Transverse colon (tissue), 4 donors: ENCODE measurements around the gene PLCG2. TPM values are rescaled to one million over a fixed set of nuclear protein-coding genes. Genes with fewer than 3 reads are reported as not detected.

Experiments used
- DNase-seq: peaks from one replicate; pipeline ENCODE4 v3.0.0-alpha.2; 2019
- H3K27ac ChIP-seq, 4 donors: fragments of 200-600 bp; sonication (generic); 2 replicates each; pipeline ENCODE4 v1.5.1; 2016 to 2018; ENCODE audit warnings: inconsistent platforms in 4 of 4
- H3K27me3 ChIP-seq: fragments of 200-600 bp; sonication (generic); 2 replicates; pipeline ENCODE4 v1.5.1; 2017; ENCODE audit warnings: inconsistent platforms
- H3K36me3 ChIP-seq, 4 donors: fragments of 200-600 bp; sonication (generic); 2 replicates each; pipeline ENCODE4 v1.5.1; 2017 to 2019; ENCODE audit warnings: inconsistent platforms in 4 of 4
- H3K4me1 ChIP-seq, 4 donors: fragments of 200-600 bp; sonication (generic); 2 replicates each; pipeline ENCODE4 v1.5.1; 2017 to 2020; ENCODE audit warnings: inconsistent platforms in 4 of 4
- H3K4me3 ChIP-seq, 4 donors: fragments of 200-600 bp; sonication (generic); 1 replicate in 1 of 4; 2 replicates in 3 of 4; pipeline versions ENCODE4 v1.5.1 to v1.6.1; 2017 to 2019; ENCODE audit warnings: inconsistent platforms in 4 of 4
- H3K9me3 ChIP-seq, 2 donors: fragments of 200-600 bp; sonication (generic); 2 replicates each; pipeline ENCODE4 v1.5.1; 2017 to 2019; ENCODE audit warnings: inconsistent platforms in 2 of 2
- CTCF ChIP-seq, 5 experiments: fragments of 200-600 bp in 3 of 5; fragments of 450-650 bp in 2 of 5; sonication (generic) in 3 of 5; IDR thresholded peaks; 1 replicate in 2 of 5; 2 replicates in 3 of 5; pipeline ENCODE4 v1.5.1; 2016 to 2017; ENCODE audit warnings: antibody characterized with exemption in 5 of 5, inconsistent platforms in 3 of 5, mild to moderate bottlenecking in 2 of 5, moderate library complexity in 1 of 5
- EP300 ChIP-seq: sonication (generic); formaldehyde crosslinking; IDR thresholded peaks from one replicate; pipeline ENCODE4 v1.6.1; 2017; ENCODE audit warnings: antibody characterized with exemption, low read depth
- POLR2A ChIP-seq: fragments of 450-650 bp; IDR thresholded peaks from one replicate; pipeline ENCODE4 v1.6.1; 2016; ENCODE audit warnings: antibody characterized with exemption, mild to moderate bottlenecking, moderate library complexity
- POLR2AphosphoS5 ChIP-seq, 3 donors: sonication (generic); formaldehyde crosslinking; IDR thresholded peaks; one replicate each; pipeline ENCODE4 v1.6.1; 2016; ENCODE audit warnings: antibody characterized with exemption in 3 of 3
- WGBS, 2 donors: methylation state at CpG; one replicate each; pipeline ENCODE4 v1.1.5; 2018; ENCODE audit warnings: low coverage in 1 of 2; 5-methylcytosine and 5-hydroxymethylcytosine counted together
- in situ Hi-C, 4 donors: fragments of 200-750 bp; cut with MboI; loops; one replicate each; pipeline versions ENCODE4 v1.15.0 to v1.15.1; 2017; ENCODE audit warnings: low sequenced_read_pairs in 3 of 4, low pct_ligation_motif_present in 1 of 4, low pct_unique_long_range_greater_than_20kb in 1 of 4
- intact Hi-C: fragments of 100-400 bp; cut with DNase I; formaldehyde crosslinking; loops from one replicate; pipeline ENCODE4 v1.15.1; 2023; ENCODE audit warnings: low total_unique reads
- total RNA-seq, 4 donors: library from RNA; depleted of rRNA; stranded (reverse); fragments of >200 nt; gene quantifications; one replicate each; pipeline ENCODE4 v1.1.0, GENCODE V29; 2016

PLCG2 gene
- total RNA-seq, 4 donors from 2014 or later, result 9.0 to 65.9 (median 28.6) TPM

GRCh38 chr16:81912395-81912794 lies 133.3 kb downstream of the PLCG2 start:
- no peaks in the 10 kb centered on the region for H3K4me1 ChIP-seq
- no peaks in the 10 kb centered on the region for H3K27me3 ChIP-seq
- DNase-seq, result no peak
- no peaks in the 10 kb centered on the region for H3K9me3 ChIP-seq
- in situ Hi-C loops, result no loop called here
- no peaks in the 10 kb centered on the region for H3K36me3 ChIP-seq
- no peak overlapping the region for H3K4me3 ChIP-seq
- WGBS, 2 donors, result 84% methylated on average over 6 of the region's 14 CpGs; no CpG with 5 or more reads in 1 of the 2 donors
- TF ChIP-seq POLR2A (no peak), CTCF (IDR thresholded peaks at IDR 0.05) (no peak), POLR2AphosphoS5 (IDR thresholded peaks at IDR 0.05) (no peak), EP300 (no peak)
- no peak overlapping the region for H3K27ac ChIP-seq
- intact Hi-C loops, result no loop called here

- H3K4me1 ChIP-seq, result no peaks in the 10 kb centered on the region
- 69 to 78% methylated on average over 4 to 5 of the region's 5 CpGs for WGBS, 2 donors
- H3K36me3 ChIP-seq, result no peaks in the 10 kb centered on the region
- in situ Hi-C loops (no loop called here), intact Hi-C loops (no loop called here)
- no peak overlapping the region for H3K4me3 ChIP-seq
- no peaks in the 10 kb centered on the region for H3K9me3 ChIP-seq
- no peak overlapping the region for H3K27ac ChIP-seq
- TF ChIP-seq EP300, result no peak
- TF ChIP-seq POLR2A, result no peak
- no peak for TF ChIP-seq POLR2AphosphoS5 (IDR thresholded peaks at IDR 0.05)
- no peak for TF ChIP-seq CTCF (IDR thresholded peaks at IDR 0.05)
- no peaks in the 10 kb centered on the region for H3K27me3 ChIP-seq
- DNase-seq, result no peak
These were observed 134.1 kb downstream of the PLCG2 start for GRCh38 chr16:81913222-81913621.

GRCh38 chr16:81917375-81917774 lies 138.3 kb downstream of the PLCG2 start:
- H3K9me3 ChIP-seq, result no peaks in the 10 kb centered on the region
- TF ChIP-seq EP300 (no peak), POLR2A (no peak), CTCF (IDR thresholded peaks at IDR 0.05) (no peak), POLR2AphosphoS5 (IDR thresholded peaks at IDR 0.05) (no peak)
- H3K4me3 ChIP-seq, result no peak overlapping the region
- H3K27me3 ChIP-seq, result no peaks in the 10 kb centered on the region
- no peaks in the 10 kb centered on the region for H3K4me1 ChIP-seq
- intact Hi-C loops, result no loop called here
- no peaks in the 10 kb centered on the region for H3K36me3 ChIP-seq
- H3K27ac ChIP-seq, result no peak overlapping the region
- no peak for DNase-seq
- in situ Hi-C loops, result no loop called here
- WGBS, 2 donors, result 82 to 91% methylated on average over 2 of the region's 2 CpGs

- Histone ChIP-seq H3K9me3 (no peaks in the 10 kb centered on the region), H3K27ac (no peak overlapping the region), H3K27me3 (no peaks in the 10 kb centered on the region), H3K4me1 (no peaks in the 10 kb centered on the region), H3K4me3 (no peak overlapping the region), H3K36me3 (no peaks in the 10 kb centered on the region)
- TF ChIP-seq EP300 (no peak), CTCF (IDR thresholded peaks at IDR 0.05) (no peak), POLR2AphosphoS5 (IDR thresholded peaks at IDR 0.05) (no peak), POLR2A (no peak)
- intact Hi-C loops (loop anchor here (2.0 kb wide), 1 partner anchor 16 kb away; no protein-coding TSS in a partner anchor), in situ Hi-C loops (no loop called here)
- DNase-seq, result no peak
- WGBS, 2 donors, result 81 to 94% methylated on average over 2 of the region's 2 CpGs
These were observed 139.8 kb downstream of the PLCG2 start for GRCh38 chr16:81918927-81919326.
